GM13976 (cell line): ENCODE data around the gene LETMD1.

Experiments used
- DNase-seq: peaks from one replicate; pipeline ENCODE4 v3.0.0; 2012; ENCODE audit warnings: low spot score
- CTCF ChIP-seq: IDR thresholded peaks from 2 replicates; pipeline ENCODE4 v1.5.1; 2012; ENCODE audit warnings: borderline replicate concordance, mild to moderate bottlenecking; ENCODE audit not compliant: insufficient read depth; ENCODE audit errors: extremely low read depth, missing control alignments, control extremely low read depth
- in situ Hi-C: fragments of 300-500 bp; cut with MboI; formaldehyde crosslinking; loops from one replicate; pipeline ENCODE4 v1.12.0; 2022; ENCODE audit warnings: low sequenced_read_pairs, mixed read lengths, inconsistent platforms; ENCODE audit not compliant: unreplicated experiment

LETMD1 gene

GRCh38 chr12:51025338-51025835 is 22.7 kb upstream of the LETMD1 start:
- no peak for TF ChIP-seq CTCF
- DNase-seq, result no peak

GRCh38 chr12:51025836-51026638 is 22.1 kb upstream of the LETMD1 start, which contains the start of gene SLC11A2:
TSS of gene SLC11A2 (minus strand) at chr12:51026384. CDS start at chr12:51010728, 15,656 bp downstream.
- in situ Hi-C loops, result no loop called here
- peak; percentile 98 for DNase-seq
- TF ChIP-seq CTCF, result peak; percentile 1

More at GRCh38 chr12:51025338-51025835, 22.7 kb upstream of the LETMD1 start:
- in situ Hi-C loops, result no loop called here

DNA sequence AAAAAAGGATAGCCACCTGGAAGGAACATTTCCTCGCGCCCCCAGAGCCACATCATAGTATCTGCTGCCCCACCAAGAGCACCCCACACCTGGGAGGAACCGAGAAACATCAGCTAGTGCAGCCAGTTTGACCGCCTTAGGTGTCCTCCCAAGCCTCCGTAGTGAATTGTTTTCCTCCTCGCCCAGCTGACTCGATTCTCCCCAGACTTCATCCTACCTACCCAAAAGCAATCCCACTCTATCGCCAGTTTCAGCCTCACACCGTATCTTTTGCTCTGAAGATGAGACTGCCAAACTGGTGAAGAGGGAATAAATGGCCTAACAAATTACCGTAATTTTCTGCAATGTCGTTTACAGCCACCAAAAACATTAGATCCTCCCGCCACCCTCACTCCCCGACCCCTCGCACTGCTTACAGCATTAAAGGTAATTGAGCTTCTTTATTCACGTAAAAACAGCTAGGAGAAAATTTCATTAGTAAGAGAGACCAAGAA is 20.7 kb upstream of the LETMD1 start:
- in situ Hi-C loops, result no loop called here
- no peak for DNase-seq
- TF ChIP-seq CTCF, result no peak

DNA sequence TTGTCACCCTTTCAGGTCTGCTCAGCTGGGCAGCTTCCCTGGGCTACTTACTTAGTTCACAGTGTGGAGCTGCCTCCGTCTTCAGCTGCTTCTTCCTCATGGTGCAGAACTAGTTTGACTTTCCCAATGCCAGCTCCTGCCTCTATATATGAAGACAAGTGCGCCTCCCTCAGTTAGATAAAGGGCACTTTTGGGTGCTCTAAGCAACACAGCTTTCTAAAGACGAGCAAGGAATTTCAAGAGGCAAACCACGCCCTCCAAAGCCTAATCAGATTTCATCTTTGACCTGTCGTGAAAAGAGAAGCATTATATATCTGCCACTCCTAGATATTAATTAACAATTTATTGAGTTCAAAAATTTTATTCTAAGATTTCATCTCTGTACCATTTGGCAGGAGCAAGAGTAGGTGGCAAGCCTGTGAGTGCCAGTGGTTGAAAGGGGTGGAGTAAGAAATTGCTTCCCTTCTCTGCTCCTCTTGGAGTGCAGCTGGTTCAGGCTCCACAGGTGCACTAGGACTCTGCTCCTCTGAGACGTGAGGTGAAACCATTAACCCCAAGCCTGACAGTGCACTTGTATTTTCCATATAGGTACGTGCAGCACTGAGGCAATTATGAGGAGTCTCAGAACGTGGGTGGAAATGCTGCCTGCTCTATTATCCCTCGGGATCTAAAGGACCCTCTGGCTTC is 19.9 kb upstream of the LETMD1 start:
- no peak for DNase-seq
- in situ Hi-C loops, result no loop called here
- TF ChIP-seq CTCF, result peak; percentile 49

DNA sequence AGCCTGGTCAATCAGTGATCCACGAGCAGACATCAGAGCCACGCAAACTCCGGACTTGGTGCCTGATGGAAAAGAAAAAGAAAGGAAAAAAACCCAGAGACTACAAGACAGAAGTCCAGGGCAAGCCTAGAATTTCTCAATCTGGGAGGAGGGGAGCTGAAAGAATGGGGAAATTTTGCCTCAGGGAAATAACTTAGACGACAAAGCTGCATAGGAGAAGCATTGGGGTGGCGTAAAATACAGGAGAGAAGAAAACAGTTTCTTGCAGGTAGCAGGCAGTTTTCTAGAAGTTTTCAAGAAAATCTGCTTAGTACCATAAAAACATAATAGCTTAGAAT is 19.3 kb upstream of the LETMD1 start:
- no peak for TF ChIP-seq CTCF
- in situ Hi-C loops, result no loop called here
- DNase-seq, result no peak

DNA sequence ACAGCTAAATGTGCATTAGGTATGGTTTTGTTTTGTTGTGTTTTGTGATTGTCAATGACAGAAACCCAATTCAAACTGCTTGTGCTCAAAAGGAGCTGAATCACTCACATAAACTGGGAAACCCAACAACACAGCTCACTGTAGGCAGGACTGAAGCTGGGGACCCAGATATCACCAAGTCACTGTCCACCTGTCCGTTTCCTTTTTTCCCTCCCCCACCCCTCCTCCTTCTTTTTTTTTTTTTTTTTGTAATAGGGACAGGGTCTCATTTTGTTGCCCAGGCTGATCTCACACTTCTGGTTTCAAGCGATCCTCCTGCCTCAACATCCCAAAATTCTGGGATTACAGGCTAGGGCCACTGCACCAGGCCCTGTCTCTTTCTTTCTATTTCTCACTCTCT is 15.1 kb upstream of the LETMD1 start:
- in situ Hi-C loops, result no loop called here
- no peak for DNase-seq
- TF ChIP-seq CTCF, result no peak
